H1 (cell line): ENCODE measurements around the gene RNF212B. TPM values are rescaled to one million over a fixed set of nuclear protein-coding genes. Genes with fewer than 3 reads are reported as not detected.

Experiments used
- CTCF ChIA-PET: fragments of 300-600 bp; sonication (Branson Sonifier 250); formaldehyde crosslinking; loops from one replicate; lab custom pipeline; 2021; ENCODE audit not compliant: partially characterized antibody; lab: Charles Lee
- POLR2A ChIA-PET: fragments of 300-600 bp; sonication (Branson Sonifier 250); formaldehyde crosslinking; loops from one replicate; lab custom pipeline; 2021; ENCODE audit warnings: inconsistent platforms; ENCODE audit not compliant: partially characterized antibody; lab: Charles Lee
- DNase-seq, 2 experiments: peaks; one replicate each; pipeline versions ENCODE4 v3.0.0 to v3.0.0-alpha.2; 2010 to 2022; ENCODE audit warnings: low spot score in 2 of 2, low read depth in 1 of 2, mixed read lengths in 1 of 2
- FAIRE-seq: peaks from 2 replicates; lab custom pipeline; 2011; peaks lifted over from hg19 to GRCh38; lab: Jason Lieb, UNC
- H2AFZ ChIP-seq: 2 replicates; pipeline ENCODE4 v1.8.1; 2012; ENCODE audit warnings: low read length, inconsistent platforms
- H2AK5ac ChIP-seq: 2 replicates; pipeline ENCODE4 v1.6.1; 2013; ENCODE audit warnings: low read depth, low read length
- H2BK120ac ChIP-seq: replicated peaks from 2 replicates; pipeline ENCODE3; 2013; ENCODE audit warnings: low read depth, low read length, inconsistent platforms
- H2BK12ac ChIP-seq: 2 replicates; pipeline ENCODE4 v1.6.1; 2013; ENCODE audit warnings: low read depth, low read length
- H2BK15ac ChIP-seq: 2 replicates; pipeline ENCODE4 v1.6.1; 2013; ENCODE audit warnings: low read length
- H2BK20ac ChIP-seq: 2 replicates; pipeline ENCODE4 v1.6.1; 2013; ENCODE audit warnings: low read length
- H2BK5ac ChIP-seq: 2 replicates; pipeline ENCODE4 v1.6.1; 2013; ENCODE audit warnings: low read depth, low read length
- H3K14ac ChIP-seq: 2 replicates; pipeline ENCODE4 v1.6.1; 2013; ENCODE audit warnings: inconsistent platforms; ENCODE audit not compliant: insufficient read length
- H3K18ac ChIP-seq: 2 replicates; pipeline ENCODE4 v1.6.1; 2013; ENCODE audit warnings: low read length; ENCODE audit errors: extremely low read depth
- H3K23ac ChIP-seq: 2 replicates; pipeline ENCODE4 v1.6.1; 2013; ENCODE audit warnings: inconsistent platforms; ENCODE audit not compliant: insufficient read length
- H3K23me2 ChIP-seq: 2 replicates; pipeline ENCODE4 v1.6.1; 2013; ENCODE audit warnings: low read depth, low read length
- H3K27ac ChIP-seq: 2 replicates; pipeline ENCODE4 v1.6.1; 2011; ENCODE audit warnings: low read depth, low read length, inconsistent platforms
- H3K27me3 ChIP-seq, 4 experiments: replicated peaks in 1 of 4; 1 replicate in 1 of 4; 2 replicates in 3 of 4; pipeline versions ENCODE4 v1.6.1 to v1.8.1; 2011 to 2013; ENCODE audit warnings: low read length in 3 of 4, mild to moderate bottlenecking in 3 of 4, inconsistent platforms in 2 of 4, mixed read lengths in 2 of 4, moderate library complexity in 1 of 4; ENCODE audit not compliant: control insufficient read depth in 3 of 4, insufficient read depth in 3 of 4; ENCODE audit errors: extremely low read depth in 1 of 4
- H3K36me3 ChIP-seq, 4 experiments: 2 replicates each; pipeline versions ENCODE4 v1.6.1 to v1.8.1; 2011 to 2013; ENCODE audit warnings: mild to moderate bottlenecking in 4 of 4, low read length in 3 of 4, moderate library complexity in 2 of 4, control low read depth in 1 of 4, inconsistent platforms in 1 of 4; ENCODE audit not compliant: insufficient read depth in 4 of 4, control insufficient read depth in 2 of 4
- H3K4ac ChIP-seq: replicated peaks from 2 replicates; pipeline ENCODE3; 2013; ENCODE audit warnings: low read length, low read depth, mixed read lengths, inconsistent platforms; ENCODE audit not compliant: insufficient read length
- H3K4me1 ChIP-seq, 4 experiments: replicated peaks in 1 of 4; 1 replicate in 1 of 4; 2 replicates in 3 of 4; pipeline versions ENCODE4 v1.6.1 to v1.8.1; 2011 to 2013; ENCODE audit warnings: low read length in 3 of 4, inconsistent platforms in 2 of 4, mixed read lengths in 1 of 4; ENCODE audit not compliant: insufficient read depth in 4 of 4, control insufficient read depth in 3 of 4
- H3K4me2 ChIP-seq, 2 experiments: 2 replicates each; pipeline versions ENCODE4 v1.6.1 to v1.8.1; 2011 to 2013; ENCODE audit warnings: low read depth in 2 of 2, low read length in 2 of 2, control low read depth in 1 of 2, inconsistent platforms in 1 of 2, mild to moderate bottlenecking in 1 of 2; ENCODE audit not compliant: insufficient read depth in 1 of 2
- H3K4me3 ChIP-seq, 4 experiments: fragments of 200-600, 300-600 bp in 1 of 4; sonication (generic), shearing (Covaris generic), sonication (Bioruptor Twin) in 1 of 4; 2 replicates each; pipeline versions ENCODE4 v1.5.1 to v1.8.1; 2011 to 2016; ENCODE audit warnings: low read length in 4 of 4, low read depth in 3 of 4, control low read depth in 2 of 4, inconsistent platforms in 2 of 4, mild to moderate bottlenecking in 2 of 4, mixed read lengths in 1 of 4, moderate library complexity in 1 of 4; ENCODE audit not compliant: insufficient read depth in 2 of 4; ENCODE audit errors: extremely low read depth in 1 of 4
- H3K56ac ChIP-seq: replicated peaks from 2 replicates; pipeline ENCODE3; 2013; ENCODE audit warnings: low read depth, mild to moderate bottlenecking, mixed read lengths, low read length, inconsistent platforms; ENCODE audit not compliant: insufficient read length
- H3K79me1 ChIP-seq: 2 replicates; pipeline ENCODE4 v1.6.1; 2013; ENCODE audit warnings: low read depth, low read length, control low read depth
- H3K79me2 ChIP-seq, 2 experiments: 2 replicates each; pipeline versions ENCODE4 v1.6.1 to v1.8.1; 2012 to 2013; ENCODE audit warnings: low read length in 2 of 2, mild to moderate bottlenecking in 2 of 2, inconsistent platforms in 1 of 2; ENCODE audit not compliant: insufficient read depth in 2 of 2, control insufficient read depth in 1 of 2
- H3K9ac ChIP-seq, 4 experiments: replicated peaks in 1 of 4; 1 replicate in 1 of 4; 2 replicates in 3 of 4; pipeline versions ENCODE4 v1.6.1 to v1.8.1; 2011 to 2013; ENCODE audit warnings: low read depth in 3 of 4, low read length in 3 of 4, control low read depth in 2 of 4, mild to moderate bottlenecking in 2 of 4, moderate library complexity in 2 of 4, inconsistent platforms in 1 of 4; ENCODE audit errors: extremely low read depth in 1 of 4
- H3K9me3 ChIP-seq, 2 experiments: 2 replicates each; pipeline versions ENCODE4 v1.6.1 to v1.8.1; 2012 to 2013; ENCODE audit warnings: mild to moderate bottlenecking in 2 of 2, moderate library complexity in 2 of 2, control low read depth in 1 of 2, inconsistent platforms in 1 of 2, low read depth in 1 of 2, low read length in 1 of 2, mixed read lengths in 1 of 2; ENCODE audit not compliant: insufficient read depth in 2 of 2
- H4K20me1 ChIP-seq, 2 experiments: replicated peaks in 1 of 2; 2 replicates each; pipeline versions ENCODE3 to v1.8.1; 2011 to 2013; ENCODE audit warnings: inconsistent platforms in 2 of 2, low read length in 2 of 2, mild to moderate bottlenecking in 1 of 2; ENCODE audit not compliant: insufficient read depth in 2 of 2, control insufficient read depth in 1 of 2
- H4K5ac ChIP-seq: 2 replicates; pipeline ENCODE4 v1.6.1; 2013; ENCODE audit warnings: low read length, low read depth, mixed read lengths, inconsistent platforms; ENCODE audit not compliant: insufficient read length
- H4K8ac ChIP-seq: 2 replicates; pipeline ENCODE4 v1.8.0; 2013; ENCODE audit warnings: mild to moderate bottlenecking, moderate library complexity, low read length, inconsistent platforms; ENCODE audit not compliant: insufficient read depth; ENCODE audit errors: extremely low read depth
- H4K91ac ChIP-seq: replicated peaks from 2 replicates; pipeline ENCODE3; 2013; ENCODE audit warnings: low read length, mixed read lengths, inconsistent platforms; ENCODE audit not compliant: insufficient read length
- WGBS, 2 experiments: shearing (Covaris generic) in 1 of 2; methylation state at CpG; one replicate each; pipeline versions ENCODE4 v1.1.6 to v1.1.7; 2013 to 2015; ENCODE audit warnings: low lambda C conversion rate in 2 of 2, mixed read lengths in 2 of 2, inconsistent platforms in 1 of 2, low coverage in 1 of 2, missing lambda C conversion rate in 1 of 2; ENCODE audit not compliant: insufficient replicate concordance in 2 of 2, insufficient coverage in 1 of 2, insufficient read length in 1 of 2; ENCODE audit errors: extremely low coverage in 1 of 2, missing lambda C conversion rate in 1 of 2; 5-methylcytosine and 5-hydroxymethylcytosine counted together
- polyA plus RNA-seq, 7 experiments: library from polyadenylated mRNA; depleted of rRNA in 3 of 7; stranded (reverse) in 5 of 7; unstranded in 2 of 7; fragments of >200 nt in 5 of 7; fragments of 200-250 nt in 2 of 7; gene quantifications; 1 replicate in 5 of 7; 2 replicates in 1 of 7; 4 replicates in 1 of 7; pipeline versions ENCODE4 v1.2.1 to v1.2.3, GENCODE V29; 2011 to 2013; ENCODE audit warnings: missing spikeins in 2 of 7, mixed read lengths in 2 of 7
- total RNA-seq: library from RNA; stranded (reverse); fragmentation: NEBNext Ultra II Directional; extraction: Animal tissue kit (Norgen Biotek cat#: 25700); gene quantifications from 2 replicates; pipeline ENCODE4 v1.2.1, GENCODE V29; 2021

Gene RNF212B
- total and polyA plus RNA-seq, 2 of the 8 experiments (the other 6 are each of a cell fraction or from before 2014, with no cell fraction given): 0.95 to 1.2 TPM

GRCh38 chr14:23193432-23193831 lies 44.3 kb upstream of the RNF212B start:
- Histone ChIP-seq H3K14ac (no peak overlapping the region), H3K23ac (no peak overlapping the region), H3K36me3 (no peaks in the 10 kb centered on the region), H4K8ac (no peak overlapping the region), H2BK15ac (no peak overlapping the region), H3K18ac (no peak overlapping the region), H4K5ac (no peak overlapping the region), H3K4me2 (no peak overlapping the region), H2AK5ac (no peak overlapping the region), H2BK120ac (no peak overlapping the region), H4K20me1 (no peaks in the 10 kb centered on the region), H3K9me3 (no peaks in the 10 kb centered on the region), H3K9ac (no peak overlapping the region), H3K79me1 (no peaks in the 10 kb centered on the region), H3K27me3 (no peaks in the 10 kb centered on the region), H3K4me3 (no peak overlapping the region), H4K91ac (no peak overlapping the region), H3K27ac (no peak overlapping the region), H3K4me1 (peaks cover 0 to 5% (median 1%) of the 10 kb centered on the region in 4 experiments; a peak in 3 of 7 replicates), H3K4ac (no peak overlapping the region), H3K79me2 (no peaks in the 10 kb centered on the region), H2BK12ac (no peak overlapping the region), H3K56ac (no peak overlapping the region), H3K23me2 (no peaks in the 10 kb centered on the region), H2BK5ac (no peak overlapping the region), H2AFZ (no peak overlapping the region), H2BK20ac (no peak overlapping the region)
- DNase-seq (peak in 1 of 2 experiments; percentile 10), FAIRE-seq (no peak)
- WGBS, 2 experiments: 86% methylated on average over 3 of the region's 3 CpGs; no CpG with 5 or more reads in 1 of the 2 experiments
- ChIA-PET POLR2A (no interaction called here), CTCF (interaction anchor here (1.2 to 1.5 kb wide), 2 partner anchors 12 to 72 kb away, joined by 3 to 4 read pairs; no protein-coding TSS in a partner anchor)
